ENCODE results near the gene PSENEN.
A peak's percentile ranks its signal among the peaks of the same experiment; 100 is the strongest.

Gene PSENEN

GRCh38 chr19:35745328-35746086, at the start of gene PSENEN, which contains the start of gene U2AF1L4:
Gene PSENEN, plus strand, starts transcription at chr19:35745651. Its CDS starts 280 bp downstream, at chr19:35745931.
Gene U2AF1L4, minus strand, starts transcription at chr19:35745418. Its CDS starts 27 bp downstream, at chr19:35745391.
- peak; percentile 83 to 95 (median 89) for DNase-seq

- no peak for DNase-seq
These were observed 49.5 kb upstream of the PSENEN start for GRCh38 chr19:35695895-35696422.

- no peak for DNase-seq
These were observed 48.6 kb upstream of the PSENEN start for GRCh38 chr19:35696835-35697234.

- peak; percentile 76 to 84 (median 84) for DNase-seq
These were observed 43.0 kb upstream of the PSENEN start for GRCh38 chr19:35702223-35703012.

- no peak for DNase-seq
These were observed 42.1 kb upstream of the PSENEN start for GRCh38 chr19:35703343-35703742.

GRCh38 chr19:35704218-35704617, 41.2 kb upstream of the PSENEN start, which contains the start of gene ZBTB32:
Gene ZBTB32, plus strand, starts transcription at chr19:35704558. Its CDS starts 10,069 bp downstream, at chr19:35714627.
- no peak for DNase-seq

GRCh38 chr19:35708391-35708790, 37.1 kb upstream of the PSENEN start:
- DNase-seq, result no peak

- peak in 1 of 4 experiments; percentile 38 for DNase-seq
These were observed 34.4 kb upstream of the PSENEN start for GRCh38 chr19:35710784-35711723.

GRCh38 chr19:35712567-35713505, 32.6 kb upstream of the PSENEN start:
- peak in 2 of 4 experiments; percentile 43 to 45 for DNase-seq

- DNase-seq, result no peak
These were observed 32.0 kb upstream of the PSENEN start for GRCh38 chr19:35713506-35713850.

GRCh38 chr19:35713904-35714495, 31.5 kb upstream of the PSENEN start:
- no peak for DNase-seq

GRCh38 chr19:35714601-35715354, 30.7 kb upstream of the PSENEN start:
- no peak for DNase-seq

- no peak for DNase-seq
These were observed 30.1 kb upstream of the PSENEN start for GRCh38 chr19:35715355-35715809.

- no peak for DNase-seq
These were observed 29.3 kb upstream of the PSENEN start for GRCh38 chr19:35715981-35716800.

GRCh38 chr19:35716801-35717664, 28.4 kb upstream of the PSENEN start:
- peak; percentile 62 to 98 (median 80) for DNase-seq

- peak in 2 of 4 experiments; percentile 91 to 92 for DNase-seq
These were observed 27.6 kb upstream of the PSENEN start, which contains the start of gene KMT2B for GRCh38 chr19:35717665-35718344. Gene KMT2B, plus strand, starts transcription at chr19:35718003. Its CDS starts 16 bp downstream, at chr19:35718019.
